Body of pancreas (tissue), 4 donors: ENCODE results near the gene RPLP2. TPM values are rescaled to one million over a fixed set of nuclear protein-coding genes. Genes with fewer than 3 reads are reported as not detected.

Experiments used
- ATAC-seq: fragments of 150-250 bp; one replicate; pipeline ENCODE4 v1.9.1; 2016
- DNase-seq, 4 donors: peaks; one replicate each; pipeline ENCODE4 v3.0.0-alpha.2; 2019
- H3K27ac ChIP-seq, 4 donors: fragments of 200-600 bp; sonication (generic); 1 replicate in 3 of 4; 2 replicates in 1 of 4; pipeline versions ENCODE4 v1.5.1 to v1.6.1; 2016 to 2019; ENCODE audit warnings: mild to moderate bottlenecking in 1 of 4, mixed read lengths in 1 of 4, moderate library complexity in 1 of 4
- H3K27me3 ChIP-seq, 2 donors: fragments of 200-600 bp; sonication (generic); one replicate each; pipeline ENCODE4 v1.6.0; 2016; ENCODE audit warnings: mild to moderate bottlenecking in 1 of 2
- H3K36me3 ChIP-seq, 2 donors: fragments of 200-600 bp; sonication (generic); replicated peaks in 1 of 2; 2 replicates each; pipeline ENCODE4 v1.5.1; 2016; ENCODE audit warnings: low read depth in 2 of 2; ENCODE audit not compliant: insufficient read depth in 1 of 2
- H3K4me1 ChIP-seq: fragments of 200-600 bp; sonication (generic); one replicate; pipeline ENCODE4 v1.6.0; 2016
- H3K4me3 ChIP-seq, 2 donors: fragments of 200-600 bp; sonication (generic); 1 replicate in 1 of 2; 2 replicates in 1 of 2; pipeline ENCODE4 v1.5.1; 2016 to 2019
- H3K9me3 ChIP-seq, 3 donors: fragments of 200-600 bp; sonication (generic); 1 replicate in 2 of 3; 2 replicates in 1 of 3; pipeline ENCODE4 v1.5.1; 2016
- CTCF ChIP-seq, 7 experiments: fragments of 450-650 bp in 4 of 7; fragments of 200-600 bp in 3 of 7; sonication (generic) in 3 of 7; IDR thresholded peaks; one replicate each; pipeline ENCODE4 v1.5.1; 2016 to 2019; ENCODE audit warnings: antibody characterized with exemption in 7 of 7
- POLR2A ChIP-seq, 3 donors: fragments of 450-650 bp; IDR thresholded peaks; one replicate each; pipeline ENCODE4 v1.6.1; 2016; ENCODE audit warnings: antibody characterized with exemption in 3 of 3, mild to moderate bottlenecking in 2 of 3
- WGBS, 2 donors: methylation state at CpG; one replicate each; pipeline ENCODE4 v1.1.5; 2017; 5-methylcytosine and 5-hydroxymethylcytosine counted together
- intact Hi-C: fragments of 100-400 bp; cut with DNase I; formaldehyde crosslinking; loops from one replicate; pipeline ENCODE4 v1.15.1; 2023
- total RNA-seq, 2 donors: library from RNA; depleted of rRNA; stranded (reverse); fragments of >200 nt; gene quantifications; one replicate each; pipeline ENCODE4 v1.1.0, GENCODE V29; 2016

RPLP2 gene
- total RNA-seq, 2 donors from 2014 or later, result 395 to 402 TPM

GRCh38 chr11:765802-766091 is 44.0 kb upstream of the RPLP2 start:
- Histone ChIP-seq H3K27me3 (no peaks in the 10 kb centered on the region), H3K4me3 (no peak overlapping the region), H3K27ac (no peak overlapping the region), H3K9me3 (no peaks in the 10 kb centered on the region), H3K36me3 (peaks cover 0 to 17% of the 10 kb centered on the region in 2 donors), H3K4me1 (peaks cover 7% of the 10 kb centered on the region)
- DNase-seq (no peak), ATAC-seq (no peak)
- WGBS, 2 donors, result 94 to 97% methylated on average over 6 to 8 of the region's 8 CpGs
- intact Hi-C loops, result no loop called here
- TF ChIP-seq POLR2A (IDR thresholded peaks at IDR 0.05) (no peak), CTCF (IDR thresholded peaks at IDR 0.05) (no peak)

DNA sequence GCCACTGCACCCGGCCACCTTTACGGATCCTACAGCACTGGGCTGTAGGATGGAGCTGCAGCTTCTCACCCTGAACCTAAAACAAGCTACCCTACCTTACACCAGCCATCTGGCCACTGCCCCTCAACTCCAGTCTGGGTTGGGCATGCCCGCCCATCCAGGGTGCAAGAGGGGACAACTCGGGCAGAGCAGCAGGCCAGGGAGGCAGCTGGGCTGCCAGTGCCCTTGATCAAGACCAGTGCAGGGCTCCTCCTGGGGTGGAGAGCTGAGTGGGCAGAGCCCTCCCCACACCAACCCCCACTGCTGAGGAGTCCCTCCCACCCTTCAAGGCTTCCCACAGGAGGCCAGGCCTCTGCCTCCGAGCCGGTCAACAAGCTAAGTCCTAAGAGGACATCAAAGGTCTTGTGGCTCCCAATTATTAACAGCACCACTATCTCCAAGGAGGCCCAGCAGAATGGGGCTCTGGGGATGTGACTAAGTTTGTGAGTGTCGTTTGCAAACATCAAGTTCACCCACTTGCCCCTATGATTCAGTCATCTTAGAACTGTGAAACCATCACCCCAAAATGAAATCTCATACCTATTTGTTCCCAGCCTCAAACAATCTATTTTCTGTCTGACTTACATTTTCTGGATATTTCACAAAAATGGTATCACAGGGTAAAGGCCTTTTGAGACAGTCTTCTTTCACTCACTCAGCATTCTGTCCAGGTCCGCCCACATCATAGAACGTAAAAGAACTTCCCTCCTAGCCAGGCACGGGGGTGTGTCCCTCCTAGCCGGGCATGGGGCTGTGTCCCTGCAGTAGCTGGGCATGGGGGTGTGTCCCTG is 43.4 kb upstream of the RPLP2 start:
- TF ChIP-seq CTCF (IDR thresholded peaks at IDR 0.05) (no peak), POLR2A (IDR thresholded peaks at IDR 0.05) (no peak)
- H3K9me3 ChIP-seq, result no peaks in the 10 kb centered on the region
- 79 to 81% methylated on average over 8 to 11 of the region's 11 CpGs for WGBS, 2 donors
- H3K4me1 ChIP-seq, result peaks cover 7% of the 10 kb centered on the region
- no peaks in the 10 kb centered on the region for H3K27me3 ChIP-seq
- H3K36me3 ChIP-seq, result peaks cover 0 to 17% of the 10 kb centered on the region in 2 donors
- ATAC-seq (no peak), DNase-seq (no peak)
- intact Hi-C loops, result no loop called here
- H3K27ac ChIP-seq, result no peak overlapping the region
- H3K4me3 ChIP-seq, result no peak overlapping the region

- Histone ChIP-seq H3K4me3 (no peak overlapping the region), H3K4me1 (peaks cover 7% of the 10 kb centered on the region), H3K27me3 (no peaks in the 10 kb centered on the region), H3K36me3 (peaks cover 0 to 14% of the 10 kb centered on the region in 2 donors), H3K9me3 (no peaks in the 10 kb centered on the region), H3K27ac (no peak overlapping the region)
- intact Hi-C loops, result no loop called here
- WGBS, 2 donors, result 86 to 92% methylated on average over 2 of the region's 2 CpGs
- TF ChIP-seq POLR2A (IDR thresholded peaks at IDR 0.05), result no peak
- ATAC-seq (no peak), DNase-seq (no peak)
Measured at GRCh38 chr11:766936-767210, 42.9 kb upstream of the RPLP2 start.

GRCh38 chr11:767238-767637 is 42.5 kb upstream of the RPLP2 start:
- WGBS, 2 donors, result 93% methylated on average over 4 to 11 of the region's 11 CpGs
- H3K36me3 ChIP-seq, result peaks cover 0 to 15% of the 10 kb centered on the region in 2 donors
- DNase-seq, result no peak

More at GRCh38 chr11:767238-767637, 42.5 kb upstream of the RPLP2 start:
- no peak for TF ChIP-seq POLR2A (IDR thresholded peaks at IDR 0.05)
- TF ChIP-seq CTCF (IDR thresholded peaks at IDR 0.05), result no peak
- peaks cover 7% of the 10 kb centered on the region for H3K4me1 ChIP-seq
- H3K9me3 ChIP-seq, result no peaks in the 10 kb centered on the region
- ATAC-seq, result no peak
- H3K27me3 ChIP-seq, result no peaks in the 10 kb centered on the region
- no peak overlapping the region for H3K27ac ChIP-seq
- no peak overlapping the region for H3K4me3 ChIP-seq
- intact Hi-C loops, result no loop called here
